Common myeloid progenitor, CD34-positive (primary cell): ENCODE measurements around the gene NETO2.

Experiments used
- CTCF ChIA-PET: fragments of 350-600 bp; sonication (Branson Sonifier 250); formaldehyde crosslinking; loops from one replicate; lab custom pipeline; 2021; ENCODE audit warnings: antibody characterized with exemption; lab: Charles Lee
- POLR2A ChIA-PET: fragments of 350-600 bp; sonication (Branson Sonifier 250); formaldehyde crosslinking; loops from one replicate; lab custom pipeline; 2021; ENCODE audit warnings: antibody characterized with exemption; lab: Charles Lee
- DNase-seq, 3 donors: peaks; one replicate each; pipeline versions ENCODE4 v3.0.0 to v3.0.0-alpha.2; 2013
- H3K27ac ChIP-seq, 2 experiments: 1 replicate in 1 of 2; 2 replicates in 1 of 2; pipeline ENCODE4 v1.7.0; 2013; ENCODE audit warnings: inconsistent platforms in 2 of 2, low read length in 2 of 2, mild to moderate bottlenecking in 2 of 2, low read depth in 1 of 2, moderate library complexity in 1 of 2; ENCODE audit not compliant: severe bottlenecking in 2 of 2, insufficient read depth in 1 of 2, poor library complexity in 1 of 2
- H3K27me3 ChIP-seq, 5 experiments: replicated peaks in 2 of 5; 1 replicate in 3 of 5; 2 replicates in 2 of 5; pipeline versions ENCODE4 v1.6.1 to v1.7.0; 2013; ENCODE audit warnings: low read length in 4 of 5, mild to moderate bottlenecking in 2 of 5, moderate library complexity in 2 of 5, inconsistent platforms in 1 of 5; ENCODE audit not compliant: insufficient read depth in 5 of 5, control insufficient read depth in 4 of 5
- H3K36me3 ChIP-seq, 4 experiments: 1 replicate in 2 of 4; 2 replicates in 2 of 4; pipeline versions ENCODE4 v1.6.1 to v1.7.0; 2013; ENCODE audit warnings: low read length in 3 of 4, control low read depth in 1 of 4, mild to moderate bottlenecking in 1 of 4; ENCODE audit not compliant: control insufficient read depth in 4 of 4, insufficient read depth in 4 of 4
- H3K4me1 ChIP-seq, 4 experiments: 1 replicate in 3 of 4; 2 replicates in 1 of 4; pipeline versions ENCODE4 v1.6.1 to v1.7.1; 2013; ENCODE audit warnings: low read length in 3 of 4, mild to moderate bottlenecking in 3 of 4, control low read depth in 1 of 4, inconsistent platforms in 1 of 4, moderate library complexity in 1 of 4; ENCODE audit not compliant: control insufficient read depth in 4 of 4, insufficient read depth in 4 of 4; ENCODE audit errors: control extremely low read depth in 1 of 4
- H3K4me3 ChIP-seq, 7 experiments: 1 replicate in 4 of 7; 2 replicates in 3 of 7; pipeline versions ENCODE4 v1.5.1 to v1.7.0; 2013; ENCODE audit warnings: mild to moderate bottlenecking in 7 of 7, low read length in 6 of 7, moderate library complexity in 6 of 7, inconsistent platforms in 2 of 7, low read depth in 2 of 7, control low read depth in 1 of 7; ENCODE audit not compliant: insufficient read depth in 4 of 7, control insufficient read depth in 1 of 7; ENCODE audit errors: extremely low read depth in 1 of 7
- H3K9me3 ChIP-seq, 5 experiments: 1 replicate in 4 of 5; 2 replicates in 1 of 5; pipeline versions ENCODE4 v1.6.1 to v1.7.1; 2013; ENCODE audit warnings: low read length in 4 of 5, mild to moderate bottlenecking in 2 of 5, inconsistent platforms in 1 of 5, low read depth in 1 of 5, moderate library complexity in 1 of 5; ENCODE audit not compliant: control insufficient read depth in 4 of 5, insufficient read depth in 2 of 5; ENCODE audit errors: control extremely low read depth in 1 of 5
- WGBS: methylation state at CpG from one replicate; pipeline ENCODE4 v1.1.5; 2013; ENCODE audit not compliant: insufficient coverage; 5-methylcytosine and 5-hydroxymethylcytosine counted together

NETO2 gene

DNA sequence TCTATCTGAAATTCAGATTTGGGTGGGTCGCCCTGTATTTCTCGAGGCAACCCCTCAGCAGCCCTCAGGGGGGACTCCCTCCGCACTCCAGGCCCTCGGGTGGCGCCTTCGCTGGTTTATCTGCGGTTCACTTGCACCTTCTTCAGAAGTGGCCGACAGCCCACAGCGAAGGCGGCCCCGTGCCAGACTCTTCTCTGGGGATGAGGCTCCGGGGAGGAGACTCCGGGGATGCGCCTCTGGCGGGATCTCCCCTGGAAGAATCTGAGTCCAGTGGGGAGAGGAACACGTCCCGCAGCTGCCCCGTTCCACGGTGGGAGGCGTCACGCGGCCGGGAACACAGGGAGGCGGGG lies 106.4 kb downstream of the NETO2 start:
- H3K4me3 ChIP-seq = peak overlapping the region; percentile 42 to 76 (median 66)
- peaks cover 0 to 8% (median 4%) of the 10 kb centered on the region in 4 experiments for H3K4me1 ChIP-seq
- WGBS = 2% methylated on average over 24 of the region's 24 CpGs
- DNase-seq = peak; percentile 36 to 68 (median 58)
- ChIA-PET POLR2A (interaction anchor here (0.9 kb wide), 1 partner anchor 1017 kb away, joined by 4 read pairs; no protein-coding TSS in a partner anchor), CTCF (interaction anchor here (0.5 to 1.7 kb wide), 13 partner anchors 8 to 1129 kb away, joined by 3 to 10 read pairs (median 4); partner anchors contain the start of gene DNAJA2)
- peaks cover 0 to 33% (median 12%) of the 10 kb centered on the region in 5 experiments for H3K27me3 ChIP-seq
- no peaks in the 10 kb centered on the region for H3K36me3 ChIP-seq
- H3K27ac ChIP-seq = no peak overlapping the region
- no peaks in the 10 kb centered on the region for H3K9me3 ChIP-seq

DNA sequence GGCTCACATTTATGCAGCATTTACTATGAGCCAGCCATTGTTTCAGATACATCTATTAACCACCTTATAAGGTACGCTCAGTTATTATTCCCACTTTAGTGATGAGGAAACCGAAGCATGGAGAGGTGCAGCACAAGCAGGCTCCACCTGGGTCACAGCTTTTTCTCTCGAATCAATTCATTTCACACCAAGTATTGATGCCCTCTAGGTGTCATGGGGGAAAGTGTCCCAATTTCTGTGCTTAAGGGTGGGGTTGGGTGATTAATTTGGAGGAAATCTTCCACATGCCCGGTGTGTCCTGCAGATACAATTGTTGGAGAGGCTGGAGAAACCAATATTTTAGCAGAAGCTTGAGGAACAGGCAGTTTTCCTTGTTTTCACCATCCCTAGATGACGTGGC lies 107.5 kb downstream of the NETO2 start:
- H3K27ac ChIP-seq = no peak overlapping the region
- H3K36me3 ChIP-seq = no peaks in the 10 kb centered on the region
- peaks cover 0 to 28% (median 8%) of the 10 kb centered on the region in 5 experiments for H3K27me3 ChIP-seq
- 95% methylated on average over 4 of the region's 5 CpGs for whole genome bisulfite sequencing
- H3K4me3 ChIP-seq = no peak overlapping the region
- ChIA-PET CTCF (no interaction called here), POLR2A (no interaction called here)
- peak in 2 of 3 donors; percentile 13 to 14 for DNase-seq
- no peaks in the 10 kb centered on the region for H3K9me3 ChIP-seq
- H3K4me1 ChIP-seq = peaks cover 0 to 8% (median 4%) of the 10 kb centered on the region in 4 experiments

DNA sequence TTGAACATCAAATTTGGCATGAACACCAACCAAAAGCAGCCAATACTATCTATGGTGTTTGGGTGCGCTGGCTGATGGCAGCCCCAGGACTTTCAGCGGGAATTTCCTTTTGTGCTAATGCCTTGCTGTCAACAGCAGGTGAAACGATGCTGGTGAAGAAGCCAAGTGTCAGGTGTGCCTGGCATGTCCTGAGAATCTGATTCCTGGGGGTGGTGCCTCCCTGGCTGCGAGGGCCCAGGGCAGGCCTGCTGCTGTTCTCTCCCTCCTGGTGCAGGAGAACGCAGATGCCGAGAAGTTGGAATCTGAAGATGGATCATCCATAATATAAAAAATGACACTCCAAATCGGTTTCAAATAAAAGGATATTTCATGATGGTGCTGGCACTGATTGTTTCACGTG lies 108.3 kb downstream of the NETO2 start:
- no peaks in the 10 kb centered on the region for H3K9me3 ChIP-seq
- ChIA-PET CTCF (interaction anchor here (1.2 kb wide), 1 partner anchor 61 kb away, joined by 4 read pairs; no protein-coding TSS in a partner anchor), POLR2A (no interaction called here)
- no peak overlapping the region for H3K4me3 ChIP-seq
- H3K27ac ChIP-seq = no peak overlapping the region
- peaks cover 0 to 8% (median 4%) of the 10 kb centered on the region in 4 experiments for H3K4me1 ChIP-seq
- no peak for DNase-seq
- H3K27me3 ChIP-seq = peaks cover 0 to 27% (median 8%) of the 10 kb centered on the region in 5 experiments
- no peaks in the 10 kb centered on the region for H3K36me3 ChIP-seq
- WGBS = 90% methylated on average over 4 of the region's 8 CpGs

- Histone ChIP-seq H3K4me3 (no peak overlapping the region), H3K9me3 (no peaks in the 10 kb centered on the region), H3K36me3 (no peaks in the 10 kb centered on the region), H3K27ac (no peak overlapping the region), H3K4me1 (peaks cover 0 to 8% (median 4%) of the 10 kb centered on the region in 4 experiments), H3K27me3 (peaks cover 0 to 22% (median 5%) of the 10 kb centered on the region in 5 experiments)
- POLR2A ChIA-PET = no interaction called here
- no peak for DNase-seq
- CTCF ChIA-PET = interaction anchor here (0.7 to 1.2 kb wide), 3 partner anchors 13 to 60 kb away, joined by 3 to 4 read pairs (median 3); no protein-coding TSS in a partner anchor
- no CpG with 5 or more reads among the region's 2 CpGs for WGBS
Observed at GRCh38 chr16:47034455-47034854, 109.3 kb downstream of the NETO2 start.

DNA sequence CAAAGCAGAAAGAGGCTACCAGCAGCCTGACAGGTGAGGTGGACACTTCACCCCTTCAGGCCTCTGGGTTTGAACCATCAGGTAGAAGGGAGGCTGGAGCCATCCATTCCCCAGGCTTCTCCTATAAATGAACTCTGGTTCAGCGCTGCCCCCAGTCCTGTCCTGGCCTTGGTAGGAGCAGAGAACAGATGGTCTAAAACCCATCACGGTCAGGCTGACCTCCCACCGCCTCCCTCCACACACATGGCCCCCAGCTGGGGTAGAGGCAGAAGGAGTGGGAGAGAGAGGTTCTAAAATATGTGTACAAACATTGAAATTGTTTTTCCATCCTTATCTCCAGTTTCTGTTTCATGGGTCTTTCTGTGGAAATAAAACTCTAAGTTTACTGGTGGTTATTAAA lies 110.6 kb downstream of the NETO2 start:
- DNase-seq = no peak
- Histone ChIP-seq H3K36me3 (no peaks in the 10 kb centered on the region), H3K4me1 (peaks cover 0 to 5% (median 3%) of the 10 kb centered on the region in 4 experiments), H3K4me3 (no peak overlapping the region), H3K9me3 (no peaks in the 10 kb centered on the region), H3K27me3 (peaks cover 0 to 15% (median 5%) of the 10 kb centered on the region in 5 experiments), H3K27ac (no peak overlapping the region)
- WGBS = no CpG with 5 or more reads among the region's 3 CpGs
- ChIA-PET CTCF (no interaction called here), POLR2A (no interaction called here)

DNA sequence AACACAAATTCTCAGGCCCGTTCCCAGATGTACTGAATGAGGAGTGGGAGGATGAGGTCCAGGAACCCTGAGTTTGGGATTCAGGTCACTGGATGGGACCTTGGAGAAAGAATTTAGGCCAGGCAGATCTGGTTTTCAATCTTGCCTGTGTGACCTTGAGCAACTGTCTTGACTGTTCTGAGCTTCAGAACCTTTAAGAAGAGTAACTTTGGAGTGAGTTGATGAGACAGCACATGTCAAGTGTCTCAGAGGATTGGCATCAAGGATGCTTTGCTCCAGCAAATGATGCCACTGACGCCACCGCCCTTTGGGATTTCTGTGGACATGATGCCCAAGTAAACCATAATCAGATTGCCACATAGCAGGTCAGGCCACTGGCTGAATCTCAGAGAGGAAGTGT lies 114.0 kb downstream of the NETO2 start:
- H3K27ac ChIP-seq = no peak overlapping the region
- CTCF ChIA-PET = interaction anchor here (1.1 to 1.3 kb wide), 3 partner anchors 8 to 114 kb away, joined by 3 to 4 read pairs (median 3); no protein-coding TSS in a partner anchor
- no peak overlapping the region for H3K4me3 ChIP-seq
- peak in 1 of 3 donors; percentile 14 for DNase-seq
- H3K36me3 ChIP-seq = no peaks in the 10 kb centered on the region
- peaks cover 0 to 2% (median 0%) of the 10 kb centered on the region in 5 experiments for H3K27me3 ChIP-seq
- WGBS = 97% methylated on average over 3 of the region's 3 CpGs
- no peaks in the 10 kb centered on the region for H3K9me3 ChIP-seq
- H3K4me1 ChIP-seq = no peaks in the 10 kb centered on the region
- POLR2A ChIA-PET = no interaction called here

- H3K4me1 ChIP-seq = no peaks in the 10 kb centered on the region
- POLR2A ChIA-PET = no interaction called here
- WGBS = 92% methylated on average over 2 of the region's 6 CpGs
Observed at GRCh38 chr16:47028767-47029377, 114.9 kb downstream of the NETO2 start.

More at GRCh38 chr16:47028767-47029377, 114.9 kb downstream of the NETO2 start:
- H3K27me3 ChIP-seq = peaks cover 0 to 2% (median 0%) of the 10 kb centered on the region in 5 experiments
- no peak overlapping the region for H3K27ac ChIP-seq
- DNase-seq = no peak
- H3K4me3 ChIP-seq = no peak overlapping the region
- CTCF ChIA-PET = interaction anchor here (1.3 kb wide), 2 partner anchors 9 to 81 kb away, joined by 3 to 4 read pairs; no protein-coding TSS in a partner anchor
- H3K36me3 ChIP-seq = no peaks in the 10 kb centered on the region
- H3K9me3 ChIP-seq = no peaks in the 10 kb centered on the region
